AG08396 (cell line): ENCODE data around the gene RASGRF2.

Source experiments
- DNase-seq: peaks from one replicate; pipeline ENCODE4 v3.0.0; 2012; ENCODE audit warnings: low spot score, mixed read lengths

The RASGRF2 gene

DNA sequence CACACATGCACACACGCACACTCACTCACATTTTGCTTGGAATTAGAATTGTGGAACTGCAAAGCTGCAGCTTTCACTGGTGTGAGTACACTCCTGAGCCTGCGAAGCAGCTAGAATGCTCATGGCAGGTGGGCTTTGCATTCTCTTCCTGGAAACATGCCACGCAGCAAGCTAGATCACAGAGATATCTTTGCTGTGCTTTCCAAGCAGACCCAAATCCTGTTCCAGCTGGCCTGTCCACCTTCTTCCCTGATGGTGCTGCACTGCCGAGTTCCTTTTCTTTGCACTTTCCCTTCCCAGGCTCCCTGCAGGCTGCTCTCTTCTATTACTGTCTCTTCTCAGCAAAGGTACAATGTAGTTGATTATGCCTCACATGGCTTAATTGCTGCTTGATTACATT lies 180.3 kb downstream of the RASGRF2 start:
- no peak for DNase-seq

DNA sequence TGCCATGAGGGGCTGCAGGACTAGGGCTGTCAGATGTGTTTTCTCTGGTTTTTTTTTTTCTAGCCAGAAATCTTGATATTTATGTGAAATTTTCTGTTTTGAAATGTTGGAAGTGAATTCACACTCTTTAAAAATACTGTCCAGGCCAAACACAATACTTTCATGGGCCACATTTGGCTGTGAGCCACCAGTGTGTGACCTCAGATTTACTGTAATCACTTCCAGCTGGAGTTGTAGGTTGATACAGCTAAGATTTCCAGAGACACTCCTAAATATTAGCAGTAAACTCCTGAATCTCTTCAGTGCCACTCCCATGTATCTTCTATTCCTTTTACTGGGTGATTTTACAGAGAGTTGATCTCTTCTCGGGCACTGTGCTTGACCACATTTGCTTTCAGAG lies 180.8 kb downstream of the RASGRF2 start:
- peak; percentile 53 for DNase-seq

DNA sequence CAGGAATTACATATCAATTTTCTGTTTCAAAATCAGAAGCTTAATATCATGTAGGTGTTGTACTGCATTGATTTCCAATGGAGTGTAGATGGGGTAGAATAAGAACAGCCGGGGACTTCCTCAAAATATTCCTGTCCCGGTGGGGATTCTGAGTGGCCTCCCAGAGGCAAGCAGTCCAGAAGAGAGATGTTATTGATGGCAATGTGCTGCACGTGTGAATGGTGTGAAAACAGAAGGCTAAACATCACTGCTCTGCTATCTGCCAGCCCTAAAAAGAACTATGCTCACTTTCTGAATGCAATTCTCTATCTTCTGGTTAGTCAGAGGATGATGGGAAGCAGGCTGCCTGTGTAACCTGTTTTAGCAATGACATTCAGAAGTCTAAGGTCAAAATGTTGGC lies 181.9 kb downstream of the RASGRF2 start:
- no peak for DNase-seq

DNA sequence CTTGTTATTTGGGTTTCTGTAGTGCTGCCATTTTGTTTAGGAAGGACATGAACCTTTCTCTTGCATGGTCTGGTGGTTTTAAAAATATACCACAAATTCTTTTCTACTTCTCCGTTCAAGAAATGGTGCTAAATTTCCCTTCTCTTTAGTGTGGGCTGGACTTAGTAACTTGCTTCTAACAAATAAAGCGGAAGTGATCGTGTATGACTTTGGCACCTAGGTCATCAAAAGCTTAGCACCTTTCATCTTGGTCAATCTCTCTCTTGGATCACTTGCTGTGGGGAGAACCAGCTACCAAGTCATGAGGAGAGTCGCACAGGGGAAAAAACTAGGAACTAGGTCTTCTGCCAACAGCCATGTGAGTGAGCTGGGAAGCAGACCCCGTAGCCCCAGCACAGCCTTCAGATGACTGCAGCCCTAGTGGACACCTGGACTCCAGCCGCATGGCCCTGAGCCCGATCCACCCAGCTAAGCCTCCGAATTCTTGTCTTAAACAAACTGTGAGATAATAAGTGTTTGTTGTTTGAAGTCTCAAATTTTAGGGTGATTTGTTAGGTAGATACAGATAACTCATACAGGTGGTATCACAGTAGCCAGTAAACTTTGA lies 185.3 kb downstream of the RASGRF2 start:
- DNase-seq, result no peak

DNA sequence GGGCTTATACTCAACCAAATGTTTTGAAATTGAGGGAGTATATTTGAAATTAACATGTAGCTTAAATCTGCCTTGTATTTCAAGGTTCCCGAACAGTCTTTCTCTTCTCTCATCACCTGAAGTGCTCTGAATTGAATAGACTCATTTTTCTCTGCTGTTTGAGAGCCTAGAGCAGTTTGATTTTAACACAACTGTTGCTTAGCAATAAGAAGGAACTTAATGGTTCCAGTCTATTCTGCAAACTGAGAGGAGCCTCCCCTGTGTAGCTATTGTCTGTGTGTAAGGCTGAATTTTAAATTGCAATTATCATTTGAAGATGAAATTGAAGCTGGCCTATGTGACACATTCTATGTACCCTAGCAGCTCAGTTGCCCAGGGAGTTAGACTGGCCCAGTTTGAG lies 185.9 kb downstream of the RASGRF2 start:
- DNase-seq, result no peak

DNA sequence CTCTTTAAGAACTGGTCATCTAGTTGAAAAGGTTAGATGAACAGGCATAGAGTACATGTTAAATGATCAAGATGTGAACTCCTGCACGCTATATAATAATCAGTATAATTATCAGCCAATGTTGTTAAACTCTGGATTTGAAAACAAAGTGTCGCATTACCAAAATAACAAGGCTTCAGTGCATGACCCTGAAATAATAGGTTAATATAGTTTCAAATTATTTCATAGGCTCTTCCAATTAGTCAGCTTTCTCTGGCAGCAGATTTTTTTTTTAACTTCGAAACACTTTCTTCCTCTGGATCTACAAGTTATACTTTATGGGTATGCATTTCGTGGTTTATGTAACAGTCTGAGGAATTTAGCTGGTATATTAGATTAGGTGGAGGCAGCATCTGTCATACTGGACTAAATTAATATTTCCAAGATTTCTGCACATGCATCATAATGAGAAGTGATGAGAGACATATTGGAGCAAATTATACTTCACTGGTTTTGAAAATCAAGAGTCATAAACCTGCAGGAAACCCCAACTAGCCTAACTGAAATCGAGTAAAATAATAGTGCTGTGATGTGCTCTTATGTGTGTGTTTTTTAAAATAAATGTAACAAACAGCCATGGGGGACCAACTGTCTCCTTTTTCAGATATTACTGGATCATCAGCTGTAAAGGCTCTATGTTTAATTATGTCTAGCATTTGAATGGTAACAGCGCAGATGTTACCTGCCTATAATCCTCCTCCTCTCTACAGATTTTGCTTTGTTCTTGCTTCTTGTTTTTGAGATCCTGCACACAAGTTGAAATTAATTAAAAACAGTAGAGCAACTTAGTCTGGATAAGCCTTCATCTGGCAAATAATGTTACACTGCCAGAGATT lies 187.1 kb downstream of the RASGRF2 start:
- no peak for DNase-seq

DNA sequence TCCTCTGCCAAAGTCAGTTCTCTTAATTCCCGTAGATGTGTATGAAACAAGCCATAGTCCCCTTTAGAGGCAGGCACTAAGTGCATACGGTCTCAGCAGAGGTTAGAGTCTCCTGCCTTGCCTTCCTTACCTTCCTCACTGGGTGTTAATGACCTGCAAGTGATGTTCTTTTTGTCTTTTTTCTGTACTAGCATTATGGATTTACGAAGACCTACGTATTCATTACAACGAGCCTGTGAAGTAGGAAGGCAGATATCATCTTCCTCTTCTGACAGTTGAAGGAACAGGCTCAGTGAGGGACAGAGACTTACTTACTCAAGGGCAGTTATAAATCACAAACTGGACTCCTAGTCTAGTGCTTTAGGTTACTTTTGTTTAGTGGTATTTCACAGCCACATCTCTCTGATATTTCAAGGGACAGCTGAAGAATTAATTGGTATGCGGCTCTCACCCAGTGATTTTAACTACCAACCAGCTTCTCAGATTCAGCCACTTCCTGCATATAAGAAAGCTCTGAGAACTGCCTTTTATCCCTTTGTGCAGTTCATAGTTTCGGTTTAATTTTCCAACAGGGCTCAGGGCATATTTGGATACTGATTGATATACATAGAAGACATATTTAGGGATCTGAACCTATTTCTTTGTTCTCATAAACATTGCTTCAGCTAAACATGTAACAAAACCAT lies 187.9 kb downstream of the RASGRF2 start:
- no peak for DNase-seq

DNA sequence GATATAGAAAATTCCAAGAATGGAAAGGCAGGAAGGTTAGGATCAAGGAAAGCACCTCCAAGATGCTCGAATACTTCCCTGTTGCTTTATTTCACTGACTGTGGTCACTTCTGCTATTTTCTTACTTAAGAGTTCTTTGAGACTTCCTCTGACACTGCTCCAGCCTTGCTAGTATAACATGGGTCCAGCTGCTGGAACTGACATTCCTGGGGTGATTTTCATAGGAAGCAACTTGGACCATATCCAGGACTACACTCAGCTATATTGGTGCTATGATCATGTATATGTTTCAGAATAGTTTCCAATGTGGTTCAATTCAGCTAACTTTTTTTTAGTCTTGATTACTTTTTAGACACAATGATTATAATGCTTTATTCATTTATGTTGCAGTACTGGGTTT lies 191.4 kb downstream of the RASGRF2 start:
- DNase-seq, result peak; percentile 47

DNA sequence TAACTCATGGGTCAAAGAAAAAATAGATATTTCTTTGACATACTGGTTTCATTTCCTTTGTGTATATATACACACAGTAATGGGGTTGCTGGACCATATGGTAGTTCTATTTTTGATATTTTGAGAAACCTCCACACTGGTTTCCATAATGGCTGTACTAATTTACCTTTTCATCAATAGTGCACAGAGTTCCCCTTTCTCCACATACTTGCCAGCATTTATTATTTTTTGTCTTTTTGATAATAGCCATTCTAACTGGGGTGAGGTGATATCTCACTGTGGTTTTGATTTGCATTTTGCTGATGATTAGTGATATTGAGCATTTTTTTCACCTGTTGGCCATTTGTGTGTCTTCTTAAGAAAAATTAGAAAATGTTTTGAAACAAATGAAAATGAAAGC lies 194.6 kb downstream of the RASGRF2 start:
- DNase-seq, result no peak

DNA sequence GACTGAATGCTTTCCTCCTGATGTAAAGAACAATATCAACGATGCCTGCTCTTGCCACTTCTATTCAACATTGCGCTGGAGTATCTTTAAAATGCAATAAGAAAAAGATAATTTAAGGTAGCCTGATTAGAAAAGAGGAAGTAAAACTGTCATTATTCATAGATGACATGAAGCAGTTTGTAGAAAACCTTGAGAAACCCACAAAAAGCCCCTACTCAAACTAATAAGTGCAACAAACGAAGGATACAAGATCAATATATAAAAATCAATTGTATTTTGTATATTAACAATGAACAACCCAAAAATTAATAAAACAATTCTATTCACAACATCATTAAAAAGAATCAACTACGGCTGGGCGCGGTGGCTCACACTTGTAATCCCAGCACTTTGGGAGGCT lies 196.6 kb downstream of the RASGRF2 start:
- no peak for DNase-seq

DNA sequence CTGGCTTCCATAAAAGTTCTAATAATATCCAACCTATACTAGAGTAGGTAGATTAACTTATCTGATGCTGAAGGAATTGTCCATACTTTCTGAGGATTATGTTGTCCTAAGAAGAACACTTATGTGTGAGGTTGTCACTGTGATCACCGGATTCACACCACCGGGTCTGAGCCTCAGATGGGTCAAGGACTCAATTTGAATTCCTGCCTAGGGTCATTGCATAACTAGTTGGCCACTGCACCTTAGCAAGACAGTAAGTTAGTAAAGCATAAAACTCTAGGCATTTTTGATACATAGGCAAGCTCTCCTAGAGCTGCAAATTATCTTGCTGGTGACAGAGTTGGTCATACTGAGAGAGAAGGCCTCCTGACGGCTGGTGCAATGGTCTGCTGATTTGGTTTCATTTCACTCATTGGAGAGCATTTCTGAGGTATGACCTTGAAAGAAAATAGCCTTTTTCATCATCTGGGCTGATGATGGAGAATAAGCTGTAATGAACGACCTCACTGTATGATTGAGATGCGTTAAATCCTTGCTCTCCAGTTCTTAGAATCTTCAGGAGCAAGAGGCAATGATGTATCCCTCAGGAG lies 200.9 kb downstream of the RASGRF2 start:
- no peak for DNase-seq

DNA sequence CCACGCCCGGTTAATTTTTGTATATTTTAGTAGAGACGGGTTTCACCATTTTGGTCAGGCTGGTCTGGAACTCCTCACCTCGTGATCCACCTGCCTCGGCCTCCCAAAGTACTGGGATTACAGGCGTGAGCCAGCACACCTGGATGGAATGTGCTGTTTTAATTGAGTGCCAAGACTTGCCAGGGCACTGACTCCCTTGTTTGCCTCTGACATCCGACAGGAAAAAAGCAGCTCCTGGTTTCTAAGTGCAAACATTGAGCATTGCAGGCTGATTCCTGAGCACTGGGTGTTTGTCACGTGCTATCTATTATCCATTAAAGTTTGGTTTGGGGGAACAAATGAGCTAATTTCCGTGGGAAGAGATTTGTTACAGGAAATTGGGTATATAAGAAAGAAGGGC lies 202.3 kb downstream of the RASGRF2 start:
- DNase-seq, result no peak

DNA sequence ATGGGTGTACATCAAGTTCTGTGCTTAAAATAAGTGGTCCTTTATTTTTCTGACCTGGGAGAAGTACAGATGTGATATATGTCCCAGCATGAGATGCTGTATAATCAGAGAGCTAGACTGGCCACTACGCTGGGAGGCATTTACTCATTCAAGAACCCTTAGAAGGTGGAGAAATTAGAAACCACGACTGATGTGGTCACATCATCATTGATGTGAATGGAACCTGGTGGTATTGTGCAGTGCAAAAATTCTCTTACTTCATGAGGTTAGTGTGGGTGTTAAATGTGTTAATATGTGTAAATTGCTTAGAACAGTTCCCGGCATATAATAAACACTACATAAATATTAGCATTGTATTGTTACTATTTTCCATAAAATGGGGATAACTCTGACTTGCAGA lies 203.5 kb downstream of the RASGRF2 start:
- no peak for DNase-seq

DNA sequence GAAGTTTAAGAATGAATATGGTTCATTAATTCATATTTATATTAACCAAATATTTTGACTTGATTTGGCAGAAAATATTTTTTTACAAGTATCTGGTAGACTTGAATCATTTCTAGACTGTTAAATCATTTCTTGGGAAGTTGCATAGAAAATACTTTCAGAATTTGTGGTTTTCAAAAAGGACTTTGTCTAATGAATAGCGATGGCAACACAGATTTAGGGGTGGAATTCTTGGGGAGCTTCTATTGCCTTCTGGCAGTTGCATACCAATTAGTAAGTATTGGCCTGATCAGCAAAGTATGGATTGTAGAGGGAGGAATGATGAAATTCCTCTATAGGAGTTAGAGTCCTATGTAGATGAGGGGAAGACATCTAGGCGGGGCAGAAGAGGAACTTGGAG lies 204.3 kb downstream of the RASGRF2 start:
- DNase-seq, result no peak

DNA sequence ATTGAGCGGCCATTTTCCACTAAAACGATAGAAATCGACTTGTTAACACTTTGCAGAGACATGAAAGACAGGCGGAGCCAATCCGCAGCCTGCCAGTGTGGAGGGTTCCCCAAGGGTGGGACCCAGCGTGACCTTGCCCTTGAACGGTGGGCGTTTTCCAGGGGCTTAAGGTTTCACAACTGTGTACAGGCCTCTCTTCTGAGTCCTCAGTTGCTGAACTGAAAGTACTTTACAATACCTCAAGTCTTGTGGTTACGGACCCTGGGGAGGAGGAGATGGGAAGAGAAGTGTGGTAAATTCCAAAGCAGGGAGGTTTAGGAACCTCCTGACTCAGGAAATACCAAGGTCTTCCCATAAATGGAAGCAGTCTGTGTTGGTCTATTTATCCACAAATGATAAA lies 204.8 kb downstream of the RASGRF2 start:
- no peak for DNase-seq

DNA sequence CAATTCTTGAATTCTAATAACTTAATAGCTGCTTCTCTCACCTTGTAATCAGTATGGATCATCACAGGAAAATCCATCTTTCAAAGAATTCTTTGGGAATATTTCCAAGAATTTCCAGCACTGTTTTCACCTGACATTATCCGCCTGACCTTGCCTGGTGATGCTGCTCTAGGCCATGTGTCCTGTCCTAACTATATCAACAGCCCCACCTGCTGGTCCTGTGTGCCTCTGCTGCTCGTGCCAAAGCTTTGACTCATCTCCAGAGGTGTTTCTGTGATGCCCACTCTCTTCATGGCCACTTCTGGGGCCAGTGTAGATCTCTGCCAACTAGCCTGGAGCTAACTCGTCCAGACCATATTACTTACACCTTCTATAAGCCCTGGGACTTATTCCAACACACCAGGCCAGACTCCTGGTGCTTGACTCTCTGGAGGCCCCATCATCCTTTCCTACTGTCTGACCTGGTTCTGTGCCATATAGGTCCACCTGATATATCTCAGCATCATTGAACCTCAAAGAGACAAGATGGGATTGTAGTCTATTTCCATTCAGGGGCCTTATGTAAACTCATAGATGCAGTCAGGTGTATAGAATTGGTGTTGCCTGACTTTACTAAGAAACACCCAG lies 205.4 kb downstream of the RASGRF2 start:
- peak; percentile 77 for DNase-seq

DNA sequence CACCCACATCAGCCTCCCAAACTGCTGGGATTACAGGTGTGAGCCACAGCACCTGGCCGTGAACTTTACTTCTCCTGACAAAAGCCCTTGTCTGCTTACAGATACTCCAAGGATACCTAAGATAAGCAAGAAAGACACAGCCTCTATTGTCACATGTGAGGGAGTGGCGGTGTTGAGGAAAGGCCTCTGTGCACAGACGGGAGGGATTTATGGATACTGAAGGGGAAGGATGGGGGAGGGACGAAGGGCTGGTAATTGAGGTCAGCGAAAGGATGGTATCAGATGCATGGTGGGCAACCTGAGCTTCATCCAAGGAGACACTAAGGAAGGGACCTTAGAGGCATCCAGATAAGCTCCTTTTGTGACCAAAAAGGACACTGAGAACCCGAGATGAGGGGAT lies 206.3 kb downstream of the RASGRF2 start:
- DNase-seq, result no peak

DNA sequence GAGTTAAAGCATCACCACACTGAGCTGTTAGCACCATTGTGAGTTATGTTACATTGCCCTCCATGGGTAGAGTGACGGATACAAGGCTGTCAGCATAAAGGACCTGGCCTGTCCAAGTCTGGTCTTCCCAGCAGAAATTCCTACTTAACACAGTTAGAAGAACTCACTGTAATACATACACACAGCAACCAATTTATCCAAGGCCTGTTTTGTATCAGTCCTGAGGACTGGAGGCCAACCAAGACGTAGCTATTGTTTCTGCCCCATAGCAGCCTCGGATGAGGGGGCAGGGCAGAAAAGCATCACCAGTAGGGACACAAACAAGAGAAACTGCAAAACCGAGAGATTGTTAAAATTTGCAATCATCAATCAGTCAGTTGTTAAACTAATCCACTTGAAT lies 206.9 kb downstream of the RASGRF2 start:
- no peak for DNase-seq

DNA sequence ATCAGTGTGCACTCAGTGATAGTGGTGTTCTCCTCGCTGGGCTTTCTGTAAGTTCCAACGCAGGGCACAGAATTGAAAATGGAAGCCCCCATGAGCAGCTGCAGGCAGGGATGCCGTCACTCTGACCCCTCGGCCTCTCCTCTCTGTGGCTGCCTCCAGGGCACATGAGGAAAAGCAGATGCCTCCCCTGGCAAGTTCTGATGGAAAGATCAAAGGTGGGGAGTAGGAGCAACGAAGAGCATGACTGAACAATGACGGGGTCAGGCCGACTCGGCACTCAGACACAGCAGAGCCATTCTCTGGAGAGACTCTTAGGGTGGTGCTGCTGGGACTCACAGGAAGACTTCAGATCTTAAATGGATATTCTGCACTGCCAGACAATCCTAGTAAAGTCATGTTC lies 207.4 kb downstream of the RASGRF2 start:
- DNase-seq, result no peak

DNA sequence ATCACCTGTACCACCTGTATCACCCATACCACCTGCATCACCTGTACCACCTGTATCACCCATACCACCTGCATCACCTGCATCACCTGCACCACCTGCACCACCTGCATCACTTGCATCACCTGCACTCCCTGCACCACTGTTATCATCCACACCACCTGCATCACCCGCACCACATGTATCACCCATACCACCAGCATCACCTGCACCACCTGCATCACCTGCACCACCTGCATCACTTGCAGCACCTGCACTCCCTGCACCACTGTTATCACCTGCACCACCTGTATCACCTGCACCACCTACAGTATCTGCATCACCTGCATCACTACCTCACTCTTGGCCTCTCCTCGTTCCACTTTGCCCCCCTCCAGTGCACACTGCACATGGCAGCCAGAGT lies 209.8 kb downstream of the RASGRF2 start:
- no peak for DNase-seq

DNA sequence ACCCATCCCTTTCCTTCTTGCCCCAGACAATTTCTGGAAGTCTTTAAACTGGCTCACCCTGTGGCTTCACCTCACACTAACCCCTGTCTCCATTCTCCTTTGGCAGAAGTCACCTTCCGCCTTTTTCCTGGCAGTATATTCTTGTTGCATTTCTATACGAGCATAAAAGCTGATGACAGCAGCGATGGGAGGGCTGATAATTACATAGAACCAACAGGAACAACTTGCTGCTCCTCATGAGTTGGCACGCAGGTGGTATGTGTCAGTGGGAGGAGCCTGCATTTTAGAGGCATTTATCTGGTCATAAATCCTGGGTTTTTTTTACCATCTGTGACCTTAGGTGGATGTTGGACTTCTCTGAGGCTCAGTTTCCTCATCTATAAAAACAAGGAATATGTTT lies 211.6 kb downstream of the RASGRF2 start:
- DNase-seq, result no peak

DNA sequence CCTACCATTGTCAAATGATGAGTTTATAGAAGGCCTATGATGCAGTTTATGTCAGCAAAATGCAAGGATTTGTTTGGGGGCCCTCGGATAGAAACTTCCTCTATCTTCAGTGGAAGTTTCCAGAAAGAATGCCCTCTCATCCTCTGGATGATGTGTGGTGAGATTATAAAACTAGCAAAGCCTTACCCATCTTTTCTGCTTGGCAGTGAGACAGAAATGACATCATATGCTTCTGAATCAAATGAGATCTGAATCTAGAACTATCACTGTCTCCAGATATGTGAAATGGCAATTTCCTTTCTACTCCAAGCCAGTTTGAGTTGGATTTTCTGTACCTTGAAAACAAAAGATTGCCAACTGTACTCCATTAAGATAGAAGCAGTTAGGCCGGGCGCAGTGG lies 212.5 kb downstream of the RASGRF2 start:
- no peak for DNase-seq
